ENCODE measurements around the gene KRT17. TPM values are rescaled to one million over a fixed set of nuclear protein-coding genes. Genes with fewer than 3 reads are reported as not detected.
"Not testable (repeated sequence)": the region's sequence is repeated elsewhere in the genome, so short reads cannot be mapped to it uniquely, and the experiment has no call there.

KRT17 gene
- total RNA-seq, 1 donor from 2014 or later, result not detected

GRCh38 chr17:41583137-41584127, 40.9 kb downstream of the KRT17 start:
- Histone ChIP-seq H3K9me3 (replicated peaks) (no peaks in the 10 kb centered on the region), H3K27me3 (ENCODE audit: low read depth) (peaks cover 72% of the 10 kb centered on the region), H3K4me1 (no peaks in the 10 kb centered on the region), H3K4me3 (no peak overlapping the region), H3K27ac (replicated peaks) (no peak overlapping the region), H3K36me3 (no peaks in the 10 kb centered on the region)
- no peak for TF ChIP-seq CTCF (IDR thresholded peaks at IDR 0.05; ENCODE audit: borderline replicate concordance)
- no peak for DNase-seq
- intact Hi-C loops (cut with micrococcal nuclease), result no loop called here

- H3K4me3 ChIP-seq; H3K36me3 ChIP-seq; H3K27ac ChIP-seq (replicated peaks); DNase-seq; H3K9me3 ChIP-seq (replicated peaks); H3K4me1 ChIP-seq; intact Hi-C loops (cut with micrococcal nuclease): not testable (repeated sequence)
- H3K27me3 ChIP-seq (ENCODE audit: low read depth), result peaks cover 74% of the 10 kb centered on the region
These were observed 42.1 kb downstream of the KRT17 start for GRCh38 chr17:41582061-41582968.

- Histone ChIP-seq H3K36me3 (no peaks in the 10 kb centered on the region), H3K9me3 (replicated peaks) (no peaks in the 10 kb centered on the region), H3K27me3 (ENCODE audit: low read depth) (peaks cover 78% of the 10 kb centered on the region), H3K4me3 (no peak overlapping the region), H3K4me1 (no peaks in the 10 kb centered on the region), H3K27ac (replicated peaks) (no peak overlapping the region)
- no peak for DNase-seq
- intact Hi-C loops (cut with micrococcal nuclease), result no loop called here
- TF ChIP-seq CTCF (IDR thresholded peaks at IDR 0.05; ENCODE audit: borderline replicate concordance), result no peak
These were observed 42.9 kb downstream of the KRT17 start for GRCh38 chr17:41581366-41582060.

- Histone ChIP-seq H3K4me3 (no peak overlapping the region), H3K27me3 (ENCODE audit: low read depth) (peaks cover 85% of the 10 kb centered on the region)
- intact Hi-C loops (cut with micrococcal nuclease), result no loop called here
These were observed 43.5 kb downstream of the KRT17 start for GRCh38 chr17:41580687-41581365.

GRCh38 chr17:41580244-41580575, 44.2 kb downstream of the KRT17 start:
- H3K4me1 ChIP-seq, result no peaks in the 10 kb centered on the region
- H3K27ac ChIP-seq (replicated peaks), result no peak overlapping the region
- peaks cover 91% of the 10 kb centered on the region for H3K27me3 ChIP-seq (ENCODE audit: low read depth)
- intact Hi-C loops (cut with micrococcal nuclease), result no loop called here
- TF ChIP-seq CTCF (IDR thresholded peaks at IDR 0.05; ENCODE audit: borderline replicate concordance), result no peak
- H3K9me3 ChIP-seq (replicated peaks), result no peaks in the 10 kb centered on the region
- H3K36me3 ChIP-seq, result no peaks in the 10 kb centered on the region
- DNase-seq, result no peak
- H3K4me3 ChIP-seq, result no peak overlapping the region

More at GRCh38 chr17:41580687-41581365, 43.5 kb downstream of the KRT17 start:
- DNase-seq, result no peak
- no peaks in the 10 kb centered on the region for H3K9me3 ChIP-seq (replicated peaks)
- H3K4me1 ChIP-seq, result no peaks in the 10 kb centered on the region
- no peak for TF ChIP-seq CTCF (IDR thresholded peaks at IDR 0.05; ENCODE audit: borderline replicate concordance)
- no peaks in the 10 kb centered on the region for H3K36me3 ChIP-seq
- no peak overlapping the region for H3K27ac ChIP-seq (replicated peaks)

Measured in left ventricle myocardium inferior (tissue), 1 donor.